Testis (tissue), 2 donors: ENCODE results near the gene FHL1.

Source experiments
- CTCF ChIP-seq, 3 experiments: fragments of 450-650 bp in 2 of 3; fragments of 200-600 bp in 1 of 3; sonication (generic) in 1 of 3; IDR thresholded peaks; one replicate each; pipeline ENCODE4 v1.5.1; 2016 to 2019; ENCODE audit warnings: antibody characterized with exemption in 3 of 3, mild to moderate bottlenecking in 2 of 3, moderate library complexity in 1 of 3
- POLR2A ChIP-seq: fragments of 450-650 bp; IDR thresholded peaks from one replicate; pipeline ENCODE4 v1.6.1; 2017; ENCODE audit warnings: antibody characterized with exemption, mild to moderate bottlenecking, moderate library complexity

GRCh38 chrX:136156560-136157117 is 9.3 kb downstream of the FHL1 start:
- TF ChIP-seq CTCF (IDR thresholded peaks at IDR 0.05), result no peak
- no peak for TF ChIP-seq POLR2A
